Measurements from ENCODE around the gene PKLR.

GRCh38 chr1:155297384-155297783, 3.9 kb downstream of the PKLR start:
- TF ChIP-seq CTCF (IDR thresholded peaks at IDR 0.05) = no peak
- no peak for TF ChIP-seq POLR2A (IDR thresholded peaks at IDR 0.05)
